ENCODE results near the gene ANLN.
"Not testable (repeated sequence)": the region's sequence is repeated elsewhere in the genome, so short reads cannot be mapped to it uniquely, and the experiment has no call there.

Gene ANLN

GRCh38 chr7:36389371-36390198 lies at the start of gene ANLN:
Gene ANLN (plus strand): TSS chr7:36389862. CDS start chr7:36390027, 165 bp downstream.
- peak; percentile 95 for DNase-seq

- DNase-seq = no peak
Measured at GRCh38 chr7:36343548-36343947, 46.1 kb upstream of the ANLN start.

GRCh38 chr7:36344622-36345021 lies 45.0 kb upstream of the ANLN start:
- no peak for DNase-seq

DNA sequence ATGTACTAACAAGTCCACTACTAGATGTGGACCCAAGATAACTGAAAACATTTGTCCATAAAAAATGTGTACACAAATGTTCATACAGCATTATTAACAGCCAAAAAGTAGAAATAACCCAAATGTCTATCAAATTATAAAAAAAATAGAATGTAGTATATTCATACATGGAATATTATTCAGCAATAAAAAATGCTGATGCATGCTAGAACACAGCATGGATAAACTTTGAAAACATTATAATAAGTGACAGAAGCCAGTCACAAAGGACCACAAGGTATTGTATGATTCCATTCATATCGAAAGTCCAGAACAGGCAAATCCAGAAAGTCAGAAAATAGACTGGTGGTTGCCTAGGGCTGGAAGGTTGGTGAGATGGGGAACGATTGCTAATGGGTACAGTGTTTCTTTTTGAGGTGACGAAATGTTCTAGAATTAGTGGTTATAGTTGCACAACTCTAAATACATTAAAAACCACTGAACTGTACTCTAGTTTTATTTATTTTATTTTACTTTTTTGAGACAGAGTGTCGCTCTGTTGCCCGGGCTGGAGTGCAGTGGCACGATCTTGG lies 43.3 kb upstream of the ANLN start:
- no peak for DNase-seq

- no peak for DNase-seq
Measured at GRCh38 chr7:36348256-36348655, 41.4 kb upstream of the ANLN start.

DNA sequence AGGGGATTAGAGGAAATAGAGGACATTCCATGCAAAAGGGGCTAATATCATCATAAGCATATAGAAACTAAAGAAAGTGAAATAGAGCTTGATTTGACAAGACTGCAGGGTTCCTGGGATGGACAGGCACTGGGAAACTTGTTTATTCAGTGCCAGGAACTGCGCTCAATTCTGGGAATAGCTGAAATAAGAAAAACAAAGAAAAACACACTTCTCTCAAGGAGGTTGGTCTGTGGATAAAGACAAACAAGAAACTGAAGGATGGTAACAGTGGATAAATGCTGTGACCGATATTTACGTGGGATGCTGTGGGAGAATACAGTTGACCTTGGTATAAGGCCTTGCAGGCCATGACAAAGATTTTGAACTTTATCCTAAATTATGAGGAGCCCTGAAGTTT lies 40.9 kb upstream of the ANLN start:
- no peak for DNase-seq

DNA sequence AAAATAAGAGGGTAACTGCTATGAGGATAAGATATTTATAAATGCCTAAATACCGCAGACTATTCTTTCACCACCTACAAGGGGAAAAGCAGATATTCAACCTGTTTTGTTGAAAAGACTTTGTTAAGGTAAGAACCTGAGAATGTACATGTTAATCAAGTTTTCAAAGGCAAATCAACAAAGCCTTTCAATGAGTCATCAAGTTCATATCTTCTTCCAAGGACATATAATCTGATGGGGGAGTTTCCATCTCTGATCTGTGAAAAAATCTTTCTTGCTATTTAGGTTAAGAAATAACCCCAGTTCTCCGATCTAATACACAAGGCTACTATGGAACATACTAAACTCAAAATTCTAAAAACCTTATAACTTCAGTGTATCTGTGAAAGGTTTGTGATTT lies 40.0 kb upstream of the ANLN start:
- no peak for DNase-seq

GRCh38 chr7:36355490-36355889 lies 34.2 kb upstream of the ANLN start:
- no peak for DNase-seq

- no peak for DNase-seq
Measured at GRCh38 chr7:36357054-36357453, 32.6 kb upstream of the ANLN start.

DNA sequence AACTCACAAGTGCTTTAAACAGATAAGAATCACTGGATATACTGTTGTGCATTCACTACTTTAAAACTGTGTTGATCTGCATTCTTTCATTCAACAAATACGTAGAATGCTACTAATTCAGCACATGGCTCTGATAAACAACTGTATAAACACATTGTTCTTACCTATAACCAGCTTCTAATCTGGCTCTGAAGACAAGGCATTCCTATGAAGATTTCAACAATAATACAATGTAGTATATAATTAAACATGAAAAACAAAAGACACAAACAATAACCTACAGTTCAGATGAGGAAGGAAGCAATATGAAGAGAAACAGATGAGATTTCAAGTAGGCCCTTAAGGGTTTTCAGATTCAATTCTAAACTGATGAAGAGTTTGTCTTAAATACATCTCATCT lies 31.1 kb upstream of the ANLN start:
- no peak for DNase-seq

- peak; percentile 79 for DNase-seq
Measured at GRCh38 chr7:36360244-36360643, 29.4 kb upstream of the ANLN start.

DNA sequence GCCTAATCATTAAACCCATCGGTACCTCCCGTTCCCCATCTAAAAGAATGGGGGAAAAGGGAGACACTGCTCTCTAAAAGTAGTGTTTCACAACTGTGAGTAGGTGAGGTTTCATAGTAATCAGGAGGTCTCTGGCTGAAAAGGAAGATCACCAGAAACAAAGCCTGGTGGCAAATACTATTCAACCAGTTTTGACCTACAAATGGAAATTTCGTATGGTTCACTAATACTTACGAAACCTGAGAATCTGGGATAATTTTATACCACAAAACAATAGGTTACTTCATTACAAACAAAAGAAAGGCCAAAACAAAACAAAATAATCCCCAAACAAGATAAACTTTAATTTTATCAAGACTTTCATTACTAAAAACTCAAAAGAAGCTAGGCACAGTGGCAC lies 28.4 kb upstream of the ANLN start:
- DNase-seq = no peak

- DNase-seq = no peak
Measured at GRCh38 chr7:36363515-36363914, 26.1 kb upstream of the ANLN start.

DNA sequence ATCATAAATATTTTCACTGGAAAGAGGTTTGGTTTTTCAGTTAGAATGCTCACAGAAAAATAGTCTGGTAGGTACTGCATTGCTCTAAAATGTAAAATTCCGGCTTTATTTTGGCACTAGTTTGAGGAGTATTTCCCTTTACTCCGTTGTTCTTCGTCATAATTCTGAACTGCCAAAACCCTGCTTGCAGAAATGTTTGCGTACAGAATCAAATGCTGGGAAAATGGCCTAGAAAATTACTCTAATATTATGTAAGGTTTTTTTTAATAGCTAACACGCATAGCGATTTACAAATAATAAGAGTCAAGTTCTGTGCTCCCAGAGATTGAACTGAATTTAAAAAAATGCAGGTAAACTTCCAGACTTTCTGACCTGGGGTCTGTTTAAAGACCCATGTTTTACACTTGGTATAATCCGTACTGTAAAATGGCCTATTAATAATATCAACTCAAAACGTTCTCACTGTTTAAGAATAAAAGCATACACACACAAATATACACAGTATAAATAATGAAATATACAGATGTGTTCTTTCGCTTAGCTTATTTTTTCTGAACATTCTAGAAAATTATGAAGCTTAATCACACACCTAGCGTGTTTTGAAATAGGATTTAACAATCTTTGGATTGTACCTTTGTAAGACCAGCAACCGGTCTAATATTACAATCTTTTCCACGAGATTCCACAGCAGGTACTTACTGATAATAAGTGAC lies 23.5 kb upstream of the ANLN start:
- no peak for DNase-seq

- DNase-seq = peak; percentile 92
Measured at GRCh38 chr7:36366718-36367560, 22.7 kb upstream of the ANLN start.

DNA sequence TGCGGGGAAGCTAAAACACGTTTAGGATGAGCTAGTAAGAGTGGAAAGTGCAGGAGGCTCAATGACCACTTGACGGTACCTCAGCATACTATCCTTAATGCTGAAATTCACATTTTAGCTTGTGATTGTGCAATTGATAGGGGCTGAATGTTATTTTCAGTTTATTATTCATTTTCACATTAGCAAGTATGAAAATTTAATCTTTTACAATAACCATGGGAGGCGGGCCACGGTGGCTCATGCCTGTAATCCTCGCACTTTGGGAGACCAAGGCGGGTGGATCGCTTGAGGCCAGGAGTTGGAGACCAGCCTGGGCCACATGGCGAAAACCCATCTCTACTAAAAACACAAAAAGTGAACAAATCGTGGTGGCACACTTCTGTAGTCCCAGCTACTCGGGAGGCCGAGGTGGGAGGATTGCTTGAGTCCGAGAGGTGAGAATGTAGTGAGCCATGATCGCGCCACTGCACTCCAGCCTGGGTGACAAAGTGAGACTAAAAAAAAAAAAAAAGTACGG lies 22.0 kb upstream of the ANLN start:
- DNase-seq = no peak

DNA sequence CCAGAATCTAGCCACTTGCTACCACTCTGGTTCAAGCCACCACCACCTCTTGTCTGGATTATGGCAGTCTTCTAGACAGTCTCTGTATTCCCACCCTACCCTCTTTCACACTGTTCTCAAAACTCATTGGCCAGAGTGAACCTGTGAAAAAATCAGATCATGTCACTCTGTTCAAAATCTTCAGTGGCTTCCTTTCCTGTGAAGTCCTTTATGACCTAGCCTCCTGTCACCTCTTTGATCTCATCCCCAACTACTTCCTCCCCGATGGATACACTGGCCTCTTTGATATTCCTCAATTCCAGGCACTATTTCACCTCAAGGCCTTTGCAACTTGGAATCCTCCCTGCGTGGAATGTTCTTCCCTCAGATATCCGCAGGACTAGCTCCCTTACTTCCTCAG lies 21.2 kb upstream of the ANLN start:
- DNase-seq = no peak

GRCh38 chr7:36369171-36369570 lies 20.5 kb upstream of the ANLN start:
- DNase-seq = no peak

DNA sequence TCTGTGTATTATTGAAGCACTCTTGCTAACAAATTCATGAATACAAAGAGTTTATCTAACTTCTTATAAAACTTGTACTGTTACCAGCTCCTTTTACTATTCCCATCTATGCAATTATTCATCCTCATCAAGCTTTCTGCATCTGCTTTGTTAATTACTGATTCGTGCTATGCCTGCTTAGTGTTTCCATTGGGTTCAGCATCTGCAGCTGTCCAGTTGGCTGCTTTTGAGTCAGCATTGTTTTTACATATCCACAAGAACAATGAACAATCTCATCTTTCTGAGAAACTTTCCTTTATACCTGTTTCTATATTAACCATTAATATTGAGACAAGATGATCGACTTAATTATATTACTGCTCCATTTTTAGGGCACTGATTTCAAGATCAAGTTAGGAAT lies 19.6 kb upstream of the ANLN start:
- no peak for DNase-seq

- no peak for DNase-seq
Measured at GRCh38 chr7:36372156-36372555, 17.5 kb upstream of the ANLN start.

DNA sequence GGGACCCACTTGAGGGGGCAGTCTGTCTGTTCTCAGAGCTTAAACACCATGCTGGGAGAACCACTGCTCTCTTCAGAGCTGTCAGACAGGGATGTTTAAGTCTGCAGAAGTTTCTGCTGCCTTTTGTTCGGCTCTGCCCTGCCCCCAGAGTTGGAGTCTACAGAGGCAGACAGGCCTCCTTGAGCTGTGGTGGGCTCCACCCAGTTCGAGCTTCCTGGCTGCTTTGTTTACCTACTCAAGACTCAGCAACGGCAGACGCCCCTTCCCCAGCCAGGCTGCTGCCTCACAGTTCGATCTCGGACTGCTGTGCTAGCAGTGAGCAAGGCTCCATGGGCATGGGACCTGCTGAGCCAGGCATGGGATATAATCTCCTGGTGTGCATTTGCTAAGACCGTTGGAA lies 11.1 kb upstream of the ANLN start:
- DNase-seq = not testable (repeated sequence)

DNA sequence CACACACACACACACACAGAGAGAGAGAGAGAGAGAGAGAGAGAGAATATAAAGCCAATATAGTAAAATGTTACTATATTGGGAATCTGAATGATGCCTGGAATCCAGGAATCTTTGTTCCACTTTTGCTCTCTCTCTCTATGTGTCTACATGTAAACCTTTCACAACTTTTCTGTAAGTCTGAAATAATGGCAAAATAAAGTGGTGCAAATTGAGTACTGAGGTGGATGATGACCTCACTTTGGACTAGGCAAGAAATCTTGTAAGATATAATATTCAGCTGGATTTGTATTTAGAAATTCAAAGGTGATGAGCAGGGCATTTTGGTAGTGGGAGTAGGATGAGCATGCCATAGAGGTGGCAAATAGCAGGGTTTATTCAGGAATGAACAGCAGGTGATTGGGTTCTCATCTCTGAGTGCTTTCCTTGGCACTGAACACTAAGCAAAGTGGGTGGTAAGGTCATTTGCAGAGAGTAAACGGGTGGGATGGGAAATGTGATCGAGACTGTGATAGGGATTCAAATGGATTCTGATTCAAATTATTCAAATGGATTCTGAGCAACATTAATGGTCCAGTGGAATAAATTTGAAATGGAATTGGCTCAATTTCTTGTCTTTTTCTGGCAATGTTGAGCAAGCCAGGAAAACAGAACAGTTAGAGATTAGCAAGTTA lies 9.7 kb upstream of the ANLN start:
- no peak for DNase-seq
